GM12873 (cell line): ENCODE measurements around the gene CAD.

ENCODE experiments used
- TF ChIP-seq, protein P1 (sequence below): IDR thresholded peaks from 2 replicates; pipeline ENCODE4 v1.5.1; 2012; ENCODE audit warnings: low read depth, mild to moderate bottlenecking, moderate library complexity, low read length, control low read depth; ENCODE audit not compliant: insufficient read depth; ENCODE audit errors: missing control alignments

Gene CAD

DNA sequence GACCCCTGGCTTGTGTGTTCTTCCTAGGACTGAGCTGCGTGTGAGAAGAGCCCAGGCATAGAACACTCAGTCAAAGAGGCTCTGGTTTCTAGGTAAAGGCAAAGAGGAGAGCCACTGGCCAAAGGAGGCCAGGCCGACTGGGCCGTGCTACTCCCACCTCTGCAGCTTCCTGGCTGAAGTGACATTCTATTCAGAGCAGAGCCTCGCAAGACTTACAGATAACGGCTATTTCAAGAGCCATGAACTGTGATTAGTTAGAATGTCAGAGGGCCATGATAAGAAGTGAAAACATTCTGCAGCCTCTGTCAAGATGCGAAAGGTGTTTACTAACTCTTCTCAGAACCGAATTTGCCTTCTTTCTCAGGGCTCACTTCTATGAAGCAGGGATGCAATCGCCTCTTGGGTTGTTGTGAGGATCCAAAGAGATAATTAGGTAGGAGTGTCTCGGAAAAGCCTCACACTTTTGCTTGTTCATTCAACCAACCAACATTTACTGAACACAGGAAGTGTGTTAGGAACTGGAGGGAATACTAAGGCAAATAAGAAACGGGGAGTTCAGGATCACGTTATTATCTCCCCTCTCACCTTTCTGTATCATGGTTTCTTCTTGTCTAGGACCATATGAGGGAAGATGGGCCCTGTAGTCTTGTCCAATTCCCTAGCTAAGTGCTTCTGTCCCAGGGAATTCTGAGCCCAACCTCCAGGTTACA lies 54.6 kb downstream of the CAD start:
- TF ChIP-seq, protein P1, sequence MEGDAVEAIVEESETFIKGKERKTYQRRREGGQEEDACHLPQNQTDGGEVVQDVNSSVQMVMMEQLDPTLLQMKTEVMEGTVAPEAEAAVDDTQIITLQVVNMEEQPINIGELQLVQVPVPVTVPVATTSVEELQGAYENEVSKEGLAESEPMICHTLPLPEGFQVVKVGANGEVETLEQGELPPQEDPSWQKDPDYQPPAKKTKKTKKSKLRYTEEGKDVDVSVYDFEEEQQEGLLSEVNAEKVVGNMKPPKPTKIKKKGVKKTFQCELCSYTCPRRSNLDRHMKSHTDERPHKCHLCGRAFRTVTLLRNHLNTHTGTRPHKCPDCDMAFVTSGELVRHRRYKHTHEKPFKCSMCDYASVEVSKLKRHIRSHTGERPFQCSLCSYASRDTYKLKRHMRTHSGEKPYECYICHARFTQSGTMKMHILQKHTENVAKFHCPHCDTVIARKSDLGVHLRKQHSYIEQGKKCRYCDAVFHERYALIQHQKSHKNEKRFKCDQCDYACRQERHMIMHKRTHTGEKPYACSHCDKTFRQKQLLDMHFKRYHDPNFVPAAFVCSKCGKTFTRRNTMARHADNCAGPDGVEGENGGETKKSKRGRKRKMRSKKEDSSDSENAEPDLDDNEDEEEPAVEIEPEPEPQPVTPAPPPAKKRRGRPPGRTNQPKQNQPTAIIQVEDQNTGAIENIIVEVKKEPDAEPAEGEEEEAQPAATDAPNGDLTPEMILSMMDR: no peak

DNA sequence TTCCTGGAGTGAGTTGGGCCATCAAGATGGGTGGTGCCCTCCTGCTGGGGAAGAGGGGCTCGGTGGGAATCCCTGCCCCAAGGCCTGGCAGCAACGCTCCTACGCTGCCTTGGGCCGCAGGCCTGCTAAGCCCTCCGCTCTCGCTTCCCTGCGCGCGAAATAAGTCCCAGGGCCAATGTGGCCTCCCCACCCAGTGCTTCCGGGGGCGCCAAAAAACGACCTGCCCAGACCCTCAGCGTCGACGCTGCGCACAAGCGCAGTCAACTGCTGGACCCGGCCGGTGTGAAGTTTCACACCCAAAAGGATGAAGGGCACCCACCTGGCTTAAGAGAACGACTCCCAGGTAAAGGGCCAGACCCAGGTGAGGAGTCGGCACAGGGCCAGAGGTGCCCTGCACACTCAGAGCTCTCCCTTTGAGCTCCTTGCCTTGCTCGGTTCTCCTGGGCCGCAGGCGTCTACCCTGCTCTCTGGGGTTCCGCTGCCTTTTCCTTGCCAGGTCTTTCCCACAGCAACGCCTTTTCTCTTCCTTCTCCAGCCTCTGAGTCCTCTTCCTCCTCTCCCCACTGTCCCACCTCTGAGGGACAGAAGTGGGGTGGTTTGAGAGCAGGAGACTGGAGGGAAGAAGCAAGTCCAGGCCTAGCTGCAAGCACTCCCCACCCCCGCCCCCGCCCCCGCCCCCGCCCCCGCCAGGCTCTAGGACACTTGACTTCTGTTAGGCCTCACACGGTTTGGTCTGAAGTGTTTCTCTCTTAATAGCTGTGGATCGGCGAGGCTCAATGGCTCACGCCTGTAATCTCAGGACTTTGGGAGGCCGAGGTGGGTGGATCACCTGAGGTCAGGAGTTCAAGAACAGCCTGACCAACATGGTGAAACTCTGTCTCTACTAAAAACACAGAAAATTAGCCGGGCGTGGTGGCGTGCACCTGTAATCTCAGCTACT lies 58.3 kb downstream of the CAD start, which contains the start of gene DNAJC5G:
Gene DNAJC5G (plus strand): TSS at position 223 of the 940 bp plus-strand sequence. CDS start 1,296 bp downstream, outside the sequence.
- TF ChIP-seq, protein P1: no peak

- TF ChIP-seq, protein P1: no peak
These were observed 60.8 kb downstream of the CAD start for GRCh38 chr2:27278010-27278409.

DNA sequence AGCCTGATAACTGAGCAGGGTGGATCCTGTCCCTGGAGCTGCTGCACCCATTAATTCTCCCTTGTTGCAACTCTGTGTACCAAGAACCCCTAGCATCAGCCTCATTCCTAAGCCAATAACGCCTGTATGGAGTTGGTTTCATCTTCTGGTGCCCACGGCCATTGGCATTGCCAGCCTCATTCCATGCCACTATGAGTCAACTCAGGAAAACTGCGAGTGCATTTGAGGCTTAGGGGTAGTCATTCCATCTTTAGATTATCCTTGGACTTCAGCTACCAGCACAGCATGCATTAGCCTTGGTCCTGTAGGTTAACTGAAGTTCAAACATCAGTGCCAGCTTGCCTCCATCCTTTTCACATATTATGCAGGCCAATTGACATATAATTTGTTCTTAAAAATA lies 63.7 kb downstream of the CAD start:
- TF ChIP-seq, protein P1: no peak

- TF ChIP-seq, protein P1: no peak
These were observed 64.3 kb downstream of the CAD start for GRCh38 chr2:27281442-27281841.

- TF ChIP-seq, protein P1: no peak
These were observed 64.8 kb downstream of the CAD start, which contains the start of gene TRIM54 for GRCh38 chr2:27281855-27282559. Gene TRIM54 (plus strand): TSS chr2:27282429. CDS start chr2:27282732, 303 bp downstream.
